ENCODE measurements around the gene HEPACAM2. TPM values are rescaled to one million over a fixed set of nuclear protein-coding genes. Genes with fewer than 3 reads are reported as not detected.

The HEPACAM2 gene
- total RNA-seq (2022; extraction: Qiagen RNA extraction; ENCODE audit: low read depth) = not detected in 5 replicates

GRCh38 chr7:93226310-93226709 lies at the start of gene HEPACAM2:
Gene HEPACAM2 (minus strand): TSS chr7:93226469.

GRCh38 chr7:93231799-93232672 lies 5.8 kb upstream of the HEPACAM2 start, which contains the start of gene VPS50:
Gene VPS50 (plus strand): TSS chr7:93232366. CDS start chr7:93232468, 102 bp downstream.

GRCh38 chr7:93148144-93148543 lies 78.1 kb downstream of the HEPACAM2 start, which contains the start of gene SAMD9L:
Gene SAMD9L (minus strand): TSS chr7:93148385. CDS start chr7:93135971, 12,414 bp downstream.

Other genes with a start within 250 kb of the HEPACAM2 start
- gene SAMD9, start 108.5 kb downstream of the HEPACAM2 start, total RNA-seq (2022; extraction: Qiagen RNA extraction; ENCODE audit: low read depth) = 2.2 to 5.1 TPM (median 4.4 TPM) in 5 replicates
- 0.54 to 1.2 TPM (median 0.81 TPM) in 5 replicates for gene SAMD9L, start 78.1 kb downstream of the HEPACAM2 start, total RNA-seq (2022; extraction: Qiagen RNA extraction; ENCODE audit: low read depth)
- 5.8 to 7.7 TPM (median 6.6 TPM) in 5 replicates for gene VPS50, start 5.9 kb upstream of the HEPACAM2 start, total RNA-seq (2022; extraction: Qiagen RNA extraction; ENCODE audit: low read depth)